Measurements from ENCODE around the gene UTP25.
"Not testable (repeated sequence)": the region's sequence is repeated elsewhere in the genome, so short reads cannot be mapped to it uniquely, and the experiment has no call there.

The UTP25 gene

DNA sequence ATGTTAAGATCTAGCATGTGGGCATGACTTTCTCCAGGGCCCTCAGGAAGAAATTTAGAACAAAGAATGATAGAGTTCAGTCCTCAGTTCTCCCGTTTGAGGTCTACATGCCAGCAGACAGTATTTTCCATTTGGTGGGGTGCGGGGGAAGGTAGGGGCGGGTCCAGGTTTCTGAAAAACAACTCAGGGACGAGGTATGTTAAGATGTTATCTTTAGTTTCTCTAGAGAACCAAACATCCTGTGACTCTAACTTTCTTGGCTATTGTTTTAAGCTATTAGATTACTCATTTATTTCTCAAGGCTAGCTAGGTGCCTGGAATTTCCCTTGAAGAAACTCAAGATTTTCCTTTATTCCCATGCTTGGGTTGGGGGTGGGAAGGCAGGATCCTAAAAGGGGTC, 67.9 kb downstream of the UTP25 start:
- TF ChIP-seq, protein P1, sequence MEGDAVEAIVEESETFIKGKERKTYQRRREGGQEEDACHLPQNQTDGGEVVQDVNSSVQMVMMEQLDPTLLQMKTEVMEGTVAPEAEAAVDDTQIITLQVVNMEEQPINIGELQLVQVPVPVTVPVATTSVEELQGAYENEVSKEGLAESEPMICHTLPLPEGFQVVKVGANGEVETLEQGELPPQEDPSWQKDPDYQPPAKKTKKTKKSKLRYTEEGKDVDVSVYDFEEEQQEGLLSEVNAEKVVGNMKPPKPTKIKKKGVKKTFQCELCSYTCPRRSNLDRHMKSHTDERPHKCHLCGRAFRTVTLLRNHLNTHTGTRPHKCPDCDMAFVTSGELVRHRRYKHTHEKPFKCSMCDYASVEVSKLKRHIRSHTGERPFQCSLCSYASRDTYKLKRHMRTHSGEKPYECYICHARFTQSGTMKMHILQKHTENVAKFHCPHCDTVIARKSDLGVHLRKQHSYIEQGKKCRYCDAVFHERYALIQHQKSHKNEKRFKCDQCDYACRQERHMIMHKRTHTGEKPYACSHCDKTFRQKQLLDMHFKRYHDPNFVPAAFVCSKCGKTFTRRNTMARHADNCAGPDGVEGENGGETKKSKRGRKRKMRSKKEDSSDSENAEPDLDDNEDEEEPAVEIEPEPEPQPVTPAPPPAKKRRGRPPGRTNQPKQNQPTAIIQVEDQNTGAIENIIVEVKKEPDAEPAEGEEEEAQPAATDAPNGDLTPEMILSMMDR (IDR thresholded peaks at IDR 0.05; ENCODE audit: insufficient read depth, missing control alignments) = no peak
- no peak for DNase-seq (ENCODE audit: insufficient read length, low spot score)
- FAIRE-seq = no peak

DNA sequence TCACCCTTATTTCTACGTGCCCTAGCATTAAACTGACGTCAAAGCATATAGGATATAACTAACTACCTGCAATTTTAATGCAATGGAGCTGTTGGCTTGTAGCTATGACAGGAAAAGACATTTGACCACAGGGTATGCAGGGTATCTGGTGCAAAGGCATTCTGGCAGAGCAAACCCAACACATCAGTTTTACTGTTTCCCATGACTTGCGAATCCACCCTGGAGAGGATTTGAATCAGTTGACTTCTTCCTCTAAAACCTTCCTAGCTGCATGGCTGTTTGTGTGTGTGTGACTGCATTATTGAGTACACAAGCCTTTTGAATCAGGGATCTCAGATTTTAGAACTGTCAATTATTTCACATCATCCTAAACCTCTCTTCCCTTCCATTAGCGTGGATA, 68.6 kb downstream of the UTP25 start:
- FAIRE-seq = no peak
- TF ChIP-seq, protein P1 (IDR thresholded peaks at IDR 0.05; ENCODE audit: insufficient read depth, missing control alignments) = no peak
- no peak for DNase-seq (ENCODE audit: insufficient read length, low spot score)

DNA sequence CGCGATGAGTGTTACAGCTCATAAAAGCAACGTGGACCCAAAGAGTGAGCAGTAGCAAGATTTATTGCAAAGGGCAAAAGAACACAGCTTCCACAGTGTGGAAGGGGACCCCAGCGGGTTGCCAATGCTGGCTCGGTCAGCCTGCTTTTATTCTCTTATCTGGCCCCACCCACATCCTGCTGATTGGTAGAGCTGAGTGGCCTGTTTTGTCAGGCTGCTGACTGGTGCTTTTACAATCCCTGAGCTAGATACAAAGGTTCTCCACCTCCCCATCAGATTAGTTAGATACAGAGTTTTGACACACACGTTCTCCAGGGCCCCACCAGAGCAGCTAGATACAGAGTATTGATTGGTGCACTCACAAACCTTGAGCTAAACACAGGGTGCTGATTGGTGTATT, 70.5 kb downstream of the UTP25 start:
- DNase-seq (ENCODE audit: insufficient read length, low spot score); FAIRE-seq: not testable (repeated sequence)

DNA sequence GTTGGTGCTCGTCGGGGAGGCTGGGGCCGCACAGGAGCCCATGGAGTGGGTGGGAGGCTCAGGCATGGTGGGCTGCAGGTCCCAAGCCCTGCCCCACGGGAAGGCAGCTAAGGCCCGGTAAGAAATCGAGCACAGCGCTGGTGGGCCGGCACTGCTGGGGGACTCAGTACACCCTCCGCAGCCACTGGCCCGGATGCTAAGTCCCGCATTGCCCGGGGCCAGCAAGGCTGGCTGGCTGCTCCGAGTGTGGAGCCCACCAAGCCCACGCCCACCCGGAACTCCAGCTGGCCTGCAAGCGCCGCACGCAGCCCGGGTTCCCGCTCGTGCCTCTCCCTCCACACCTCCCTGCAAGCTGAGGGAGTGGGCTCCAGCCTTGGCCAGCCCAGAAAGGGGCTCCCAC, 71.1 kb downstream of the UTP25 start:
- not testable (repeated sequence) for FAIRE-seq; DNase-seq (ENCODE audit: insufficient read length, low spot score)

DNA sequence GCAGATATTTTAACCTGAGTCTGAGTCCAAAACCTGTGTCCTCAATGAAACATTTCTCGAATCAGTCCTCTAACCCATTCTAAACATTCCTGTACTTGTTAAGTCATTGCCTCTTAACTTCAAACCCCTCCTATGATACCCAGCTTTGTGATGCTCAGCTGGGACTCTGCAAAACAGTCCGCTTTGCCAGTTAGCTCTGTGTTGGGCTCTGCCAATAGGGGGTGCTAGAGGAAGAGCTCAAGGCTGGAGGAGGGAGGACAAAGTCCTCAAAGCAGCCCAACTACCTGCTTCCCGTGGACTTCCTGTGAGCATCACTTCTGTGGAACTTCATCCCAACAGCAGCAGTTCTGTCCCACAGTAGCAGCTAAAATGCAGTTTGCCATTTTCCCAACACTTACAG, 72.2 kb downstream of the UTP25 start:
- FAIRE-seq = no peak
- DNase-seq (ENCODE audit: insufficient read length, low spot score) = no peak

DNA sequence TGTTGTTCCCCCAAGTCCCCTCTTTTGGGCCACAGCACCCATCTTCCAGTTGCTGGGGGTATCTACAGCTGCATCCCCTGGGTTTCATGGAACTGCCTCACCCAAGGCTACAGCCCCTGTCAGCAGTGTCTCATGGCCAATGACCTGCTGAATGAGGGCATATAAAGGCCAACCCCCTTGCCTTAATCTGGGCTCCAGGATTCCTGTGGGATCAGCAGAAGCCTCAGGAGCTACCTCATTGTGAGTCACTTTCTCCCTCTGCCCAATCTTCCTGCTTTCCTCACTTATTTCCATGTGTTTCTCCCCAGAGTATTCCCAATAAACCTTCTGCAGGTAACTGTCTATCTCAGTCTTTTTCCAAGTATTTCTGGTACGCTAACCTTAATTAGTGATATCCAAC, 73.0 kb downstream of the UTP25 start:
- DNase-seq (ENCODE audit: insufficient read length, low spot score) (no peak), FAIRE-seq (no peak)

More for the DNA sequence above, 72.2 kb downstream of the UTP25 start:
- TF ChIP-seq, protein P1 (IDR thresholded peaks at IDR 0.05; ENCODE audit: insufficient read depth, missing control alignments) = peak; percentile 72

DNA sequence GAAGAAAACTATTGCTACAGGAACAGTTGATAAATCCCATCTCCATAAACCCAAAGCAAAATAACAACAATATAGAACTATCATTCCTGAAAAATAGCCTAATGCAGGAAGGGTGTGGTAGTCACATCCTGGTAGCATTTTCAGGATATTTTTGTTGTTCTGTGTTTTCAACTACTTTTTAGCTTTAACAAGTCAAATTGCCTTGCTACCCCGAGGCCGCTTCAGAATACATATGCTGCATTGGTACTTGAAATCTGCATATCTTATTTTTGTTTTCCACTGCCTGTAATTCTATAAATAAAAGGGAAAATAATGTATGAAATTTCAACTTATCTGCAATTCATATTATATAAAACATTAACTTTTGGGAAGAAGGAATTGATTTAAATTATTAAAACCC, 73.4 kb downstream of the UTP25 start:
- TF ChIP-seq, protein P1 (IDR thresholded peaks at IDR 0.05; ENCODE audit: insufficient read depth, missing control alignments) = no peak
- peak; percentile 11 for FAIRE-seq
- no peak for DNase-seq (ENCODE audit: insufficient read length, low spot score)

More for the DNA sequence above, 73.0 kb downstream of the UTP25 start:
- TF ChIP-seq, protein P1 (IDR thresholded peaks at IDR 0.05; ENCODE audit: insufficient read depth, missing control alignments) = no peak

DNA sequence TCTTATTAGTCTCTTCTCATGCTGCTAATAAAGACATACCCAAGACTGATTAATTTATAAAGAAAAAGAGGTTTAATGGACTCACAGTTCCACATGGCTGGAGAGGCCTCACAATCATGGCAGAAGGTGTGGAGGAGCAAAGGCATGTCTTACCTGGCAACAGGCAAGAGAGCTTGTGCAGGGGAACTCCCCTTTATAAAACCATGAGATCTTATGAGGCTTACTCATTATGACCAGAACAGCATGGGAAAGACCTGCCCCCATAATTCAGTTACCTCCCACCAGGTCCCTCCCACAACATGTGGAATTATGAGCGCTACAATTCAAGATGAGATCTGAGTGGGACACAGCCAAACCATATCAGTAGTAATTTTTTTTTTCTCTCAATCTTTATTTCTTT, 77.0 kb downstream of the UTP25 start:
- DNase-seq (ENCODE audit: insufficient read length, low spot score); FAIRE-seq: not testable (repeated sequence)

Measured in D721Med (cell line).